Endometrial microvascular endothelial cells (primary cell): ENCODE results near the gene SHC2. TPM values are rescaled to one million over a fixed set of nuclear protein-coding genes. Genes with fewer than 3 reads are reported as not detected.
"Not testable (repeated sequence)": the region's sequence is repeated elsewhere in the genome, so short reads cannot be mapped to it uniquely, and the experiment has no call there.

Experiments
- in situ Hi-C: cut with HindIII; loops from 2 replicates; pipeline ENCODE4 v1.10.0; 2017; ENCODE audit warnings: low sequenced_read_pairs, low pct_unique_long_range_greater_than_20kb; ENCODE audit errors: inconsistent ontology term
- total RNA-seq: library from RNA; depleted of rRNA; stranded (reverse); fragments of >200 nt; gene quantifications from one replicate; pipeline ENCODE4 v1.2.3, GENCODE V29; 2015; ENCODE audit errors: inconsistent ontology term

SHC2 gene
- total RNA-seq, 1 donor from 2014 or later: 0.37 TPM

DNA sequence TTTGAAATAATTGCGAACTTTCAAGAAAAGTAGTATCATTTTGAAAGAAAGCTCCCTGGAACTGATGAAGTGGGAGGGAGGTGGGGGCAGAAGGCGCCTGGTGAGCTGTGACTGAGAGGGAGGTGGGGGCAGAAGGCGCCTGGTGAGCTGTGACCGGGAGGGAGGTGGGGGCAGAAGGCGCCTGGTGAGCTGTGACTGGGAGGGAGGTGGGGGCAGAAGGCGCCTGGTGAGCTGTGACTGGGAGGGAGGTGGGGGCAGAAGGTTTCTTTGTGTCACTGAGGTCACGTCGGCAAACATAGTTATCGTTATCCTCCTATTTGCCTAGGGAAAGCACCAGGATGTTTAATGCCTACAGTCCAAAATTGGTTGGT is 76.0 kb downstream of the SHC2 start:
- in situ Hi-C loops: no loop called here

DNA sequence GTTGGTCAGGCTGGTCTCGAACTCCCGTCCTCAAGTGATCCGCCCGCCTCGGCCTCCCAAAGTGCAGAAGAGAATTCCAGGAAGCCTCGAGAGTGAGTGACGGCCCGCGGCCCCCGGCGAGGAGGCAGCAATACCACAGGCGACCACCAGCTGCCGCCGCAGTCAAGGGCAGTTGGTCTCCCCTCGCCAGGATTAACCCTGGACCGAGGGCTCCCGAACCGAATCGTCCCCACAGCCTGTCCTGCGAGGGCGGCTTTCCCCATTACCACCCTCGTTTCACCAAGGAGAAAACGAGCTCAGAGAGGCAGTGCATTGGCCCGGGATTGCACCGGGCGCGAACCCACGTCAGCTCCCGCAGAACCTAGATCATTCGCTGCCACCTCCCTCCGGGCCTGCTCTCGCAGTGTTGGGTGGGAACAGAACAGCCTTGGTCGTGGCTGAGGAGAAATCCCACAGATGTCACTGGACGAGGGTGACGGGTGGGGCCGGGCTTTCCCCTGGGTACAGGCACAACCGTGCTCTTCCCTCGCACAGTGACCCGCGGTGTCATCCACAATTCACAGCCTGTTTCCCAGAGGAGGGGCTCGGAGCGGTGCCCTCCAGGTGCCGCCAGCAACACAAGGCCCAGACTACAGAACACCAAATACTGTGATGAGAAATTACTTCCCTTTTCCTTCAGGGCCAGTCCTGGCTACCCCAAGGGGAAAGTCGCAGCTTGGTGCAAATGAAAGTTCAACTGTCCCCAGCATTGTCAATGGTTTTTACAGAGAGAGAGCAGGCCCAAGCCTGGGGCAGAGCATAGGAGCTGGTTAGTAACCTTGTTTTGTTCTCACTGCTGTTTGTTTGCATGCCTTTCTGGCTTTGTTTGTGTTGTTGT is 76.7 kb downstream of the SHC2 start:
- in situ Hi-C loops: no loop called here

DNA sequence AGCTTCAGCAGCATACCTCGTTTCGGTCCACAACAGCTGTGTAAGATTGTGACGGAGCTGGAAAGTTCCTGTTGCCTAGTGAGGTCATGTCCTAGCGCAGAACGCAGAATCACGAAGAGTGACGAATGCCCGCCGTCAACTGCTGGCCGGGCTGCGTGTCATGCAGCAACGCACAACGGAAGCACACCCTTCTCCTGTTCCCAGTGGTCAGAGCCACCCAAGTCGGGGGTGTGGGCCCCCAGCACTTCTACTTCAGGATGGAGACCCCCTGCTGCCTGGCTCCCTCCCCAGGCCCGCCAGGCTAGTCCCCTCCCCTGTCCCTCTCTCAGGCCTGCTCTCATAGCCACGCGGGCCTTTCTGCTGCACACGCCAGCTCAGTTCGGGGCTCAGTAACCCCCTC is 77.8 kb downstream of the SHC2 start:
- in situ Hi-C loops: no loop called here

DNA sequence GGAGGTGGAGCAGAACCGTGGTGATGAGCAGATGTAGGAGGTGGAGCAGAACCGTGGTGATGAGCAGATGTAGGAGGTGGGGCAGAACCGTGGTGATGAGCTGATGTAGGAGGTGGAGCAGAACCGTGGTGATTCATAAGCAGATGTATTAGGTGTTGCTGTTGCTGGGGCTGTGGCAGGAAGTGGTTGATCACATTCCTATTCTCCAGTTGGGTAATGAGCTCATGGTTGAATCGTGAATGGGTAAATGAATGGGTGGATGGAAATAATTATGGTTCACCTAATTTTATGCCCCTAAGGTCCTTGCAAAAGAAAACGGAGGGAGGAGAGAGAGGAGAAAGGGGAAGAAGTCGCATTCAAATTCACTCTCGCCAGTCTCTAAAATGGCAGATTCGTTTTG is 78.3 kb downstream of the SHC2 start:
- in situ Hi-C loops: not testable (repeated sequence)

DNA sequence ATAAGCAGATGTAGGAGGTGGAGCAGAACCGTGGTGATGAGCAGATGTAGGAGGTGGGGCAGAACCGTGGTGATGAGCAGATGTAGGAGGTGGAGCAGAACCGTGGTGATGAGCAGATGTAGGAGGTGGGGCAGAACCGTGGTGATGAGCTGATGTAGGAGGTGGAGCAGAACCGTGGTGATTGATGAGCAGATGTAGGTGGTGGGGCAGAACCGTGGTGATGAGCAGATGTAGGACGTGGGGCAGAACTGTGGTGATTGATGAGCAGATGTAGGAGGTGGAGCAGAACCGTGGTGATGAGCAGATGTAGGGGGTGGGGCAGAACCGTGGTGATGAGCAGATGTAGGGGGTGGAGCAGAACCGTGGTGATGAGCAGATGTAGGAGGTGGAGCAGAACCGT is 78.9 kb downstream of the SHC2 start:
- in situ Hi-C loops: not testable (repeated sequence)

DNA sequence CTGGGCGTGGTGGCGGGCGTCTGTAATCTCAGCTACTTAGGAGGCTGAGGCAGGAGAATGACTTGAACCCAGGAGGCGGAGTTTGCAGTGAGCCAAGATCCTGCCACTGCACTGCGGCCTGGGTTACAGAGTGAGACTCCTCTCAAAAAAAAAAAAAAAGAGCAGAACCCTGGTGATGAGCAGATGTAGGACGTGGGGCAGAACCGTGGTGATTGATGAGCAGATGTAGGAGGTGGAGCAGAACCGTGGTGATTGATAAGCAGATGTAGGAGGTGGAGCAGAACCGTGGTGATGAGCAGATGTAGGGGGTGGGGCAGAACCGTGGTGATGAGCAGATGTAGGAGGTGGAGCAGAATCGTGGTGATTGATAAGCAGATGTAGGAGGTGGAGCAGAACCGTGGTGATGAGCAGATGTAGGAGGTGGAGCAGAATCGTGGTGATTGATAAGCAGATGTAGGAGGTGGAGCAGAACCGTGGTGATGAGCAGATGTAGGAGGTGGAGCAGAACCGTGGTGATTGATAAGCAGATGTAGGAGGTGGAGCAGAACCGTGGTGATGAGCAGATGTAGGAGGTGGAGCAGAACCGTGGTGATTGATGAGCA is 80.1 kb downstream of the SHC2 start:
- in situ Hi-C loops: not testable (repeated sequence)

- in situ Hi-C loops: no loop called here
Measured at GRCh38 chr19:379796-380195, 81.0 kb downstream of the SHC2 start.

DNA sequence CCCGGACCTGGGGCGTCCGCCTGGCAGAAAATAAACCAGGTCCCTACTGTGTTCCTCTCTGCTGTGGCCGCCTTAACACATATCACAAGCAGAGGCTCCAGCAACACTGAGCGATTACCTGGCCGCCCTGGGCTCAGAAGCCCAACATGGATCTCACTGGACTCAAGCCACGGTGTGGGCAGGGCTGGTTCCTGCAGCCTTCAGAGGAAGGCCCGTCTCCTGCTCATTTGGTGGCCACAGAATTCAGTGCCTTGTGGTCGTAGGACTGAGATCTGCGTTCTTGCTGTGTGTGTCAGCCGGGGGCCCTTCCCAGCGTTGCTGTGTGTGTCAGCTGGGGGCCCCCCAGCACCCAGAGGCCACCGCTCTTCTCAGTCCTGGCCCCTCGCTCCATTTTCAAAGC is 82.1 kb downstream of the SHC2 start:
- in situ Hi-C loops: no loop called here

GRCh38 chr19:377801-378581 is 82.8 kb downstream of the SHC2 start:
- in situ Hi-C loops: no loop called here

DNA sequence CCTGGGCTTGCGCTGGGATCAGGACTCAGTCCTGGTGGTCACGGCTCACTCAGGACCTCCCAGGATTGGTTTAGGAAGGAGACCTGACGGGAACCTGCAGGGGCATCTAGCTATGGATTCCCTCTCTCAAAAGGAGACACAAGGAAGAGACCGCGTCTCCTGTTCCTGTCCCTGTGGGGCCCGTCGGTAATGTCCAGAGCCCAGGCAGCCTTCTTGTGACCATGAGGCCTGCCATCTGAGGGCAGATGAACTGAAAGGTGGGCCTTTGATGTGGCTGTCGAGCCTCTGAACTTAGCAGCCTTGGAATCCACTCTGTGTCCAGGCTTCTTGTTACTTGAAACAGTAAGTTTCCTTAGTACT is 84.7 kb downstream of the SHC2 start:
- in situ Hi-C loops: no loop called here

DNA sequence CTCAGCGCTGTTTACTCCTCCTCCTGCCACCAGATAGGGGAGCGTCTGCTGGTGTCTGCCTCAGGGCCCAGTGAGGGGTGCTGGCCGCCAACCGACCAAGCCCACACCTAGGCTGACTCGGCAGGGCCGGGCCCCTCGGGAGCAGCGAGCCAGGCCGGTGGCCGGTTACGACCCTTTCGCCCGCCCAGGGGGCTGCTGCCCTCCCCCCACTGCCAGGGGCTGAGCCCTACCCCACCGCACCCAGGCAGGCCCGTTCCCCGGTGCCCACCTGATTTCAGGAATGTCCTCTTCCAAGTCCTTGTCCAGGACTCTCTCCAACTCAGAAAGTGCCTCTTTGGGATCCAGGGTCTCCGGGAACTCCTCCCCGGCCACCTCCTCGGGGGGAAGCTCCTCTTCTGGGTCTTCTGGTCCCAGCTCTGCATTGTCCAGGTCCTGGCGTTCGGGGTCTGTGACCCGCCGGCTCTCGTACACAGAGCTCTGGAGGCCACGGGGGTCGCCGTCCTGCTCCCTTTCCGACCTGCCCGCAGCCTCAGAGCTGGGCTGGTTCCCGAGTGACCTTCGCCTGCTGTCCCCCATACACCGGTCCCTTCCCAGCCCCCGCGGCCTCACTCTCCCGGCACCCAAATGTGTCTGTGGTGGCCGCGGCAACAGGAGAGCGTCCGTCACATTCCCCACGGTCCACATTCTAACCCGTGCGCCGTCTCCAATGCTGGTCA is 85.3 kb downstream of the SHC2 start:
- in situ Hi-C loops: no loop called here

DNA sequence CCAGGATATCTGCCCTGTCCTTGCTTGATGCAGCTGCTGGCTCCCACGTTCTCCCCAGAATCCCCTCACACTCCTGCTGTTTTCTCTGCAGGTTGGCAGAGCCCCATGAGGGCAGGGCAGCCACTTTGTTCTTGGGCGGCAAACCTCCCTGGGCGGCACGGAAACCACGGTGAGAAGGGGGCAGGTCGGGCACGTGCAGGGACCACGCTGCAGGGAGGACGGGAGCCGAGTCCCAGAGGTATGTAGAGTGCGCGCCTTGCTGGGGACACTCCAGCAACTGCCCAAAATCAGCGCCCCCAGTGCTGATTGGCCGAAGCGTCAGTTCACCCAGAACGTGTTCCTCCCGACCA is 86.0 kb downstream of the SHC2 start:
- in situ Hi-C loops: no loop called here

DNA sequence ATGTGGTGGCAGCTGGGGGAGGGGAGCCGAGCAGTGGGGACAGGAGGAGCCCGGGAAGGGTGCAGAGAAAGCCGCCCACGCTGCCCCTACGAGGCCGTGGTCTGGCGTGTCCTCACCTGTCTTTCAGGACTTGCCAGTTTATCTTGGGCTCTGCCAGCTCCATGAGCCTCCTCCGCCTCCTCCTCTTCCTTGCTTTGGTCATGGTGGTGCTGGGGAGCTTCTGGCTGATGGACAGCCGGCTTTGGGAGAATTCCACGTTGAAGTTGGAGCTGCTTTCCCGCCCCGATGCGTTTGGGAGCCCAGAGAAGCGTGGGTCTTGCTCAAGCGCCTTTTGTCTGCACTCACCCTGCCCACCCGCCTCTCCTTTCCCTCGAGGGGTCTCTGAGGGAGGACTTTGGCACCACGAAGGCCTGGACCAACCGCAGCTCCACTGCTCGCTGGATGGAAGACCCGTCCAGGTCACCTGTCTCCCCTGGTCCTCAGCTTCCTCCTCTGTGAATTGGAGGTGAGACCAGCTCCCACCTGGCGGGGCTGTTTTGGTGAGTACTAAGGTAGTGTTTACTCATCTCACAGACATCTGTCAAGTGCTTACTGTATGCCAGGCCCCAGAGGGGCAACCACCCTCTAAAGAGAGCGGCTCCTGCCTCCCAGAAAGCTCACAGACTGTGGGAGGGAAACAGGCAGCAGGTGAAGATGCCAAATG is 86.5 kb downstream of the SHC2 start:
- in situ Hi-C loops: no loop called here

DNA sequence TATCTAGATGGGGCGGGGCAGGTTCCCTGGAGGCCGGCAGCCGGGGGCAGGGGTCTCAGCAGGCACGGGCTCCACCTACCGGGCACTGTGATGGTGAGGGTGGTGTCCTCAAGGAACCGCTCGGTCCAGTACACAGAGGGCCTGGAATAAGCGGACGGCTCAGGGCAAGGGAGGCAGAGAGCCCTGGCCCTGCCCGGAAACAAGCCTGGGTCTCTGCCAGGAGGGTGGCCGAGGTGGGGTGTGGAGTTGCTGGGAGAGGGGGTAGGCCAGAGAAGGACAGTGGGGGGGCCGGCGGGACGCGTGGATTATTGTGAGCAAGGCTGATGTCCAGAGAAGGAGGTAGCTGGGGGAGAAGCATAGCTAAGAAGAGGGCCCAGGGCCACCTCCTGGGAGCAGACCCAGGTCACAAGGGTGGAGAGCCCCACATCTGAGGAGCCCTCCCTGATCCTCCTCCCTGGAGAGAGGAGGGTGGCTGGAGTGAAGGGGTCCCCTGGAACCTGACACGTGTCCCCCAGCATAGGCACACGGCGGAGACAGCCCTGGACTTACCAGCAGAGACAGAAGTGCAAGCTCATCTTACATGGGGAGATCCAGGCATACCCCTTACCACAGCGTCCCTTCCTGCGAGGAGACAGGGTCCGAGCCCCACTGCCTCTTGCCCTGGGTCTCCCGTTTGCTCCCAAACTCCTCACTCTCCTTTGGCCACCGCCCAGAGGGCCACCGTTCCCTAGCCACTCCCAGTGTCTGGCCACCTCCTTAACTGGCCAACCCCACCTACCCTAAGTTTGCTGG is 87.2 kb downstream of the SHC2 start:
- in situ Hi-C loops: no loop called here

DNA sequence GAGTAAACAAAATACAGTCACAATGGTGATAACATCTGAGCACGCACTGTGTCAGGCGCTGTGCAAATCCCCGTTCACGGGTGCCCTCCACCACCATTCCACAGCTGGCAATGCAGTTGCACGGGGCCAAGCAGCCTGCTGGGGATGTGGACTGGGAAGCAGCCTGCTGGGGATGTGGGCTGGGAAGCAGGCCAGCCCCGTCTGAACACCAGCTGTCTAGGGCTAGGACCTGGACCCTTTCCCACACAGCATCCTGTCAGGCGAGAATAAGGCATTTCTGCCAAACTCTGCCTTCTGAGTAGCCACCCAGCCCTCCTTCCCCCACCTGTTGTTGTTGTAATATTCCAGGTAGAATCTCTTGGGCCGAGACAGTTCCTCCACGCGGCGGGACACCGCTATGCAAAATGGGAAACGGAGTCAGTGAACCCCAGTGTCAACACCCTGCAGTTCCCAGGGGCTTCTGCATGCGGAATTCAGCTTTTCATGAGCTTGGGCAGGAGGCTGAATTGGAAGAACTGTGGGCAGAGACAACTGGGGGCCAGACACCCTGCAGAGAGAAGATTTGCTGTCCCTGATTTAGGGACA is 88.4 kb downstream of the SHC2 start:
- in situ Hi-C loops: no loop called here

DNA sequence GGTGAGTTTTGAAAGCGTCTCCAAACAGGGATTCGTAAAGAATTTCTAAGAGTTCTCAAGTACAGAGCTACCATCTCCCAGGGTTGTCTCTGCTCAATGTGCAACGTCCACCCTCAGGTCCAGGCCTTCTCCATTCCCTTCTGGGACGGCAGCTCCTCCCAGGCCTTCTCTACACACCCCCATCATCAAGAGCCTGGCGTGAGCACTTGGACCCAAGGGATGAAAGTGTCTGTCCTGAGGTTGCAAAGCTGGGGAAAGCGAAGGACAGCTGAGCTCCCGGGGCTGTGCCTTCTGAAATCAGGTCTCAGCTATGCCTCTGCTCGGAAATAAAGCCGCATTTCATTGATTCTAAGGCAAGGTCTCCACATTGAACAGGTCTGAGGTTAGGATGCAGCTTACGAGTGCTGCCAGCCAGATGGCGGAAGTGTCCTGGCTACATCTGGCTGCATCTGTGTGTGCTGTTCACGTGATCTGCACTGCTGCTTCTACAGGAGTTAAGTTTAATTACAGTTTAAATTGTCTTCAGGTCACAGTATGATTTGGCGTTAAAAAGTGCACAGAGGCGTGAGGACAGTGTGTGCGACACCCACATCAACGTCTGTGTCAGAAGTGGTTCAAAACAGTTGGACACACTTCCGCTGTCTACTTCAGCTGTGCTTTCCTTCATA is 89.2 kb downstream of the SHC2 start:
- in situ Hi-C loops: no loop called here

DNA sequence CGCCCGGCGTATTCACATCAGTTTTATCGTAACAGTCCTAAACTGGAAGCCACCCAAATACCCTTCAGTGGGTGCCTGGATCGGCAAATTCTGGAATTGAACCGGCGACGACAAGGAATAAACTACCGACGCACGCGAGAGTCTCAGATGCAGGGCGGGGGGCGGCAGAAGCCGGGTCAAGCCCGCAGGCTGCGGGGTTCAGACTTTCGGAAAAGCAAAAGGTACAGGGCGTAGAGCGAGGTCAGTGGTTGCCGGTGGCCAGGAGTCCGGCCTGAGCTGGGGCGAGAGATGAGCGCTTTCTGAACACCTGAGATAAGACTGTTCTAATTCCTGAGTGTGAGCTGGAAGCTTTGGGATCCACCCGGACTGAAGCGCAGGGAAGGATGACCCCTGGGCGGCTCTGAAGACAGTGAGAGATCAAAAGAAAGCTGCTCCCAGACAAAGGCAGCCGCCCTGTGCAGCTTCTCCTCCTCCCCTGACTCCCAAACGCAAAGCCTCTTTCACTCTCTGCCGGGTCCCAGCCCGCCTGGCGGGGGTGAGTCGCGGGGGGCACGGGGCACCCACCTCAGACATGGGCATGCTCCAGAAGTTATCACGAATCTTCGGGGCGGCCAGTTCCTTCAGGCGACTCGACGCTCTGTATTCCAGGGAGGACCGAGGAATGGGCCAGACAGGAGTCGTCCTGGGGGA is 90.0 kb downstream of the SHC2 start:
- in situ Hi-C loops: no loop called here
